GM12891 (cell line): ENCODE data around the gene DACH1.

ENCODE experiments used
- PAX5 ChIP-seq: IDR thresholded peaks from 2 replicates; pipeline ENCODE4 v1.6.1; 2011; ENCODE audit warnings: low read length, moderate library complexity, mild to moderate bottlenecking; ENCODE audit not compliant: insufficient read depth, severe bottlenecking
- POLR2A ChIP-seq: IDR thresholded peaks from 2 replicates; pipeline ENCODE4 v1.6.1; 2011; ENCODE audit warnings: low read depth, low read length, control low read depth
- POLR2AphosphoS5 ChIP-seq: IDR thresholded peaks from 2 replicates; pipeline ENCODE4 v1.6.1; 2011; ENCODE audit warnings: low read depth, low read length, control low read depth
- TAF1 ChIP-seq: IDR thresholded peaks from 2 replicates; pipeline ENCODE4 v1.6.1; 2011; ENCODE audit warnings: low read depth, low read length, control low read depth

GRCh38 chr13:71759651-71760511 lies 107.1 kb downstream of the DACH1 start:
- TF ChIP-seq POLR2AphosphoS5 = no peak
- TF ChIP-seq POLR2A = no peak
- TF ChIP-seq PAX5 = no peak
- no peak for TF ChIP-seq TAF1
